ENCODE data around the gene APOL1.

APOL1 gene

DNA sequence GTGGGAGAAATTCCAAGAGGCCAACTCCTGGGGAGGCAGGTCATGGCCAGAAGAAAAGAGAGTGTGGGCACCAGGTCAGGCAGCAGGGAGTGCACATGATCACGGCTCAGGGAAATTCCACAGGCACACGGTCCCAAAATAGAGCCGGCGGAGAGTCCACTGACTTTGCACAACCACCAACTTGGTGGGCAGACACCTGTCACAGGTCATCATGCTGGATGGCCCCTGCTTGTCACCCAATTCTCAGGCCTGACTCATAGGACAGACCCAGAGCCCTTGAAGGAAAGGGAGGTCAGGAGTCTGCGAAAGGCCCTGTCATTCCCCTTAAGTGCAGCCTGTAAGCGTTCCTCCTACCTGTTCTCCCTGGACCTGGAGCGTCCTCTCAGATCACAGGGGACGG lies 29.4 kb upstream of the APOL1 start:
- ATAC-seq (ENCODE audit: insufficient read depth, low read depth), result no peak
- TF ChIP-seq EZH2 (IDR thresholded peaks at IDR 0.05; ENCODE audit: borderline replicate concordance, low read depth, low read length, severe bottlenecking), result no peak
- TF ChIP-seq, protein P1, sequence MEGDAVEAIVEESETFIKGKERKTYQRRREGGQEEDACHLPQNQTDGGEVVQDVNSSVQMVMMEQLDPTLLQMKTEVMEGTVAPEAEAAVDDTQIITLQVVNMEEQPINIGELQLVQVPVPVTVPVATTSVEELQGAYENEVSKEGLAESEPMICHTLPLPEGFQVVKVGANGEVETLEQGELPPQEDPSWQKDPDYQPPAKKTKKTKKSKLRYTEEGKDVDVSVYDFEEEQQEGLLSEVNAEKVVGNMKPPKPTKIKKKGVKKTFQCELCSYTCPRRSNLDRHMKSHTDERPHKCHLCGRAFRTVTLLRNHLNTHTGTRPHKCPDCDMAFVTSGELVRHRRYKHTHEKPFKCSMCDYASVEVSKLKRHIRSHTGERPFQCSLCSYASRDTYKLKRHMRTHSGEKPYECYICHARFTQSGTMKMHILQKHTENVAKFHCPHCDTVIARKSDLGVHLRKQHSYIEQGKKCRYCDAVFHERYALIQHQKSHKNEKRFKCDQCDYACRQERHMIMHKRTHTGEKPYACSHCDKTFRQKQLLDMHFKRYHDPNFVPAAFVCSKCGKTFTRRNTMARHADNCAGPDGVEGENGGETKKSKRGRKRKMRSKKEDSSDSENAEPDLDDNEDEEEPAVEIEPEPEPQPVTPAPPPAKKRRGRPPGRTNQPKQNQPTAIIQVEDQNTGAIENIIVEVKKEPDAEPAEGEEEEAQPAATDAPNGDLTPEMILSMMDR (IDR thresholded peaks at IDR 0.05; ENCODE audit: borderline replicate concordance, extremely low read depth, low read length, poor library complexity, severe bottlenecking), result no peak
- Histone ChIP-seq H2AFZ (ENCODE audit: low read depth, low read length) (no peak overlapping the region), H3K27ac (ENCODE audit: low read length) (no peak overlapping the region), H3K4me2 (ENCODE audit: insufficient read depth, low read length) (no peak overlapping the region), H3K4me1 (ENCODE audit: insufficient read depth, low read length) (peaks cover 6% of the 10 kb centered on the region; the same call in 1 of the 2 replicates), H3K9ac (ENCODE audit: low read depth, low read length) (no peak overlapping the region), H3K27me3 (ENCODE audit: insufficient read depth, low read length, poor library complexity) (no peaks in the 10 kb centered on the region), H3K79me2 (ENCODE audit: insufficient read depth, low read length) (no peaks in the 10 kb centered on the region), H3K4me3 (ENCODE audit: low read depth in 1 of 2, low read length in 2 of 2) (no peak overlapping the region), H4K20me1 (ENCODE audit: insufficient read depth, low read length) (no peaks in the 10 kb centered on the region), H3K9me3 (ENCODE audit: insufficient read depth, low read length, severe bottlenecking) (no peaks in the 10 kb centered on the region), H3K36me3 (ENCODE audit: insufficient read depth, low read length) (peaks cover 13% of the 10 kb centered on the region)
- DNase-seq, result no peak

DNA sequence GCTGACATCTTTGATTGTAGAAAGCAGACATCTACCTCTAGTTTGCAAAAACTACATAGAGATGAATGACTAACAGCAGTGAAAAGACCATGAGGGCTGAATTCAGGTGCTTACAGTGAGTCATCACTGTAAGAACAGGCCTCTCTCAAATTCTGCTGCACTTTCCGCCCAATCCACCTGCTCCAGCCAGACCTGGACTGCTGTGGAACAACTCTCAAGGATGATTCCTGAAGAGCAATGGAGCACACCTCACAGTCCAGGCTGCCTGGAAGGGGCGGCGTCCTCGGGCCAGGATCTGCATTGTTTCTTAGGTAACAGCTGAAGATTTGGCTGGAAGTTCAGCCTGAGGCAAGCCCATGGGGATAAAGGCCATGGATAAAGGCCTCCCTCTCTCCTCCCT lies 28.7 kb upstream of the APOL1 start:
- no peaks in the 10 kb centered on the region for H3K27me3 ChIP-seq (ENCODE audit: insufficient read depth, low read length, poor library complexity)
- H3K4me2 ChIP-seq (ENCODE audit: insufficient read depth, low read length), result no peak overlapping the region
- no peaks in the 10 kb centered on the region for H4K20me1 ChIP-seq (ENCODE audit: insufficient read depth, low read length)
- peaks cover 6% of the 10 kb centered on the region; the same call in 1 of the 2 replicates for H3K4me1 ChIP-seq (ENCODE audit: insufficient read depth, low read length)
- H3K9ac ChIP-seq (ENCODE audit: low read depth, low read length), result no peak overlapping the region
- peaks cover 19% of the 10 kb centered on the region for H3K36me3 ChIP-seq (ENCODE audit: insufficient read depth, low read length)
- no peak overlapping the region for H3K27ac ChIP-seq (ENCODE audit: low read length)
- TF ChIP-seq EZH2 (IDR thresholded peaks at IDR 0.05; ENCODE audit: borderline replicate concordance, low read depth, low read length, severe bottlenecking), result no peak
- TF ChIP-seq, protein P1 (IDR thresholded peaks at IDR 0.05; ENCODE audit: borderline replicate concordance, extremely low read depth, low read length, poor library complexity, severe bottlenecking), result no peak
- DNase-seq (no peak), ATAC-seq (ENCODE audit: insufficient read depth, low read depth) (no peak)
- H3K9me3 ChIP-seq (ENCODE audit: insufficient read depth, low read length, severe bottlenecking), result no peaks in the 10 kb centered on the region
- H2AFZ ChIP-seq (ENCODE audit: low read depth, low read length), result no peak overlapping the region
- no peak overlapping the region for H3K4me3 ChIP-seq (ENCODE audit: low read depth in 1 of 2, low read length in 2 of 2)
- no peaks in the 10 kb centered on the region for H3K79me2 ChIP-seq (ENCODE audit: insufficient read depth, low read length)

DNA sequence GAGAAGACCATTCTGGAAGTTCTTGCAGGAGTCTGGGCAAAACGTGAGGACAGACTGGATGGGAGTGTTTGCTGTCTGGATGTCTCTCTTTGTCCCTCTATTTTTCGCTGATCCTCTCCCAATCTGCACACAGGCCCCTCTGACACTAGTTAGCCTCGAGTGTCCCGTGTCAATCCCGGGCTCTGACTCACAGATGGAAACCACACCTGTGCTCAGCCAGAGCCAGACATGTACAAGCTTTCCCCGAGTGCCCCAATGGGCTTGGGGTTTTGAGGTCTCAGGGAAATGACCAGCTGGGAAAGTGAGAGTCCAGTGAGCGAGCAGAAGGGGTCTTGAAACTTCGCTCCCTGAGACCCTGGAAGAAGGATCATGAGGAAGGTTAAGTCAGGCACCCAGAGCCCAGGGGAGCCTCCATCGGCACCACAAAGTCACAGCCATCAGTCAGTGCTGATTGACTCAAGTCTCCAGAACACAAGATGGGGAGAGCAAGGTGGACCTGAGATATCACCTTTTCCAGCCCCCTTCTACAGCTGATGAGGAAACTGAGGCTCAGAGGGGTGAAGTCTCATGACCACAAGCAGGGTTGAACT lies 27.5 kb upstream of the APOL1 start:
- TF ChIP-seq, protein P1 (IDR thresholded peaks at IDR 0.05; ENCODE audit: borderline replicate concordance, extremely low read depth, low read length, poor library complexity, severe bottlenecking), result no peak
- no peak for TF ChIP-seq EZH2 (IDR thresholded peaks at IDR 0.05; ENCODE audit: borderline replicate concordance, low read depth, low read length, severe bottlenecking)
- H3K9ac ChIP-seq (ENCODE audit: low read depth, low read length), result no peak overlapping the region
- no peaks in the 10 kb centered on the region for H3K9me3 ChIP-seq (ENCODE audit: insufficient read depth, low read length, severe bottlenecking)
- peaks cover 6% of the 10 kb centered on the region; the same call in 1 of the 2 replicates for H3K4me1 ChIP-seq (ENCODE audit: insufficient read depth, low read length)
- no peak overlapping the region for H3K27ac ChIP-seq (ENCODE audit: low read length)
- H3K27me3 ChIP-seq (ENCODE audit: insufficient read depth, low read length, poor library complexity), result no peaks in the 10 kb centered on the region
- no peak overlapping the region for H3K4me3 ChIP-seq (ENCODE audit: low read depth in 1 of 2, low read length in 2 of 2)
- H3K4me2 ChIP-seq (ENCODE audit: insufficient read depth, low read length), result no peak overlapping the region
- no peak for ATAC-seq (ENCODE audit: insufficient read depth, low read depth)
- no peaks in the 10 kb centered on the region for H4K20me1 ChIP-seq (ENCODE audit: insufficient read depth, low read length)
- no peaks in the 10 kb centered on the region for H3K79me2 ChIP-seq (ENCODE audit: insufficient read depth, low read length)
- peaks cover 27% of the 10 kb centered on the region for H3K36me3 ChIP-seq (ENCODE audit: insufficient read depth, low read length)
- DNase-seq, result no peak
- no peak overlapping the region for H2AFZ ChIP-seq (ENCODE audit: low read depth, low read length)
